Measurements from ENCODE around the gene APBB2. TPM values are rescaled to one million over a fixed set of nuclear protein-coding genes. Genes with fewer than 3 reads are reported as not detected.
A peak's percentile ranks its signal among the peaks of the same experiment; 100 is the strongest.

APBB2 gene
- total and polyA plus RNA-seq, 2 experiments from 2014 or later, result 35.8 to 74.8 TPM

- Histone ChIP-seq H4K20me1 (replicated peaks; ENCODE audit: insufficient read depth) (no peaks in the 10 kb centered on the region), H2AFZ (no peak overlapping the region), H3F3A (replicated peaks; ENCODE audit: low read depth) (no peaks in the 10 kb centered on the region), H3K27me3 (ENCODE audit: insufficient read depth) (no peaks in the 10 kb centered on the region), H3K79me2 (replicated peaks; ENCODE audit: insufficient read depth) (no peaks in the 10 kb centered on the region), H3K4me1 (ENCODE audit: insufficient read depth) (0 out of 2 replicates have a peak, but pooled peaks cover 3% of the 10 kb centered on the region), H3K4me2 (peak overlapping the region; percentile 11; the same call in 1 of the 2 replicates), H3K36me3 (ENCODE audit: insufficient read depth) (no peaks in the 10 kb centered on the region; the same call in 1 of the 2 replicates), H3K4me3 (no peak overlapping the region), H3K27ac (ENCODE audit: low read depth) (0 out of 2 replicates have a peak overlapping the region, but pooled peaks have one; percentile 3), H3K9me2 (ENCODE audit: insufficient read depth) (no peaks in the 10 kb centered on the region)
- Mint-ChIP-seq H3K9me3 (no peaks in the 10 kb centered on the region), H3K36me3 (ENCODE audit: low read depth) (no peaks in the 10 kb centered on the region), H3K4me1 (peaks cover 11% of the 10 kb centered on the region), H3K27ac (0 out of 2 replicates have a peak overlapping the region, but pooled peaks have one; percentile 53), H3K27me3 (ENCODE audit: insufficient read depth, low read depth, poor library complexity) (peaks cover 9% of the 10 kb centered on the region), H3K4me3 (no peak overlapping the region)
- TF ChIP-seq NANOG (IDR thresholded peaks at IDR 0.05; ENCODE audit: borderline replicate concordance), result no peak
- no peak for TF ChIP-seq EZH2 (IDR thresholded peaks at IDR 0.05; ENCODE audit: low read depth, unreplicated experiment)
- TF ChIP-seq, protein P1, sequence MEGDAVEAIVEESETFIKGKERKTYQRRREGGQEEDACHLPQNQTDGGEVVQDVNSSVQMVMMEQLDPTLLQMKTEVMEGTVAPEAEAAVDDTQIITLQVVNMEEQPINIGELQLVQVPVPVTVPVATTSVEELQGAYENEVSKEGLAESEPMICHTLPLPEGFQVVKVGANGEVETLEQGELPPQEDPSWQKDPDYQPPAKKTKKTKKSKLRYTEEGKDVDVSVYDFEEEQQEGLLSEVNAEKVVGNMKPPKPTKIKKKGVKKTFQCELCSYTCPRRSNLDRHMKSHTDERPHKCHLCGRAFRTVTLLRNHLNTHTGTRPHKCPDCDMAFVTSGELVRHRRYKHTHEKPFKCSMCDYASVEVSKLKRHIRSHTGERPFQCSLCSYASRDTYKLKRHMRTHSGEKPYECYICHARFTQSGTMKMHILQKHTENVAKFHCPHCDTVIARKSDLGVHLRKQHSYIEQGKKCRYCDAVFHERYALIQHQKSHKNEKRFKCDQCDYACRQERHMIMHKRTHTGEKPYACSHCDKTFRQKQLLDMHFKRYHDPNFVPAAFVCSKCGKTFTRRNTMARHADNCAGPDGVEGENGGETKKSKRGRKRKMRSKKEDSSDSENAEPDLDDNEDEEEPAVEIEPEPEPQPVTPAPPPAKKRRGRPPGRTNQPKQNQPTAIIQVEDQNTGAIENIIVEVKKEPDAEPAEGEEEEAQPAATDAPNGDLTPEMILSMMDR (conservative IDR thresholded peaks at IDR 0.05; ENCODE audit: low read depth in 2 of 2), result peak; percentile 95 to 99
- peak; percentile 95 for DNase-seq (ENCODE audit: low spot score)
- peak; percentile 97 for ATAC-seq
These were observed 305.5 kb downstream of the APBB2 start for GRCh38 chr4:40908702-40909362.

- H3K36me3 Mint-ChIP-seq (ENCODE audit: low read depth), result no peaks in the 10 kb centered on the region
- TF ChIP-seq, protein P2, sequence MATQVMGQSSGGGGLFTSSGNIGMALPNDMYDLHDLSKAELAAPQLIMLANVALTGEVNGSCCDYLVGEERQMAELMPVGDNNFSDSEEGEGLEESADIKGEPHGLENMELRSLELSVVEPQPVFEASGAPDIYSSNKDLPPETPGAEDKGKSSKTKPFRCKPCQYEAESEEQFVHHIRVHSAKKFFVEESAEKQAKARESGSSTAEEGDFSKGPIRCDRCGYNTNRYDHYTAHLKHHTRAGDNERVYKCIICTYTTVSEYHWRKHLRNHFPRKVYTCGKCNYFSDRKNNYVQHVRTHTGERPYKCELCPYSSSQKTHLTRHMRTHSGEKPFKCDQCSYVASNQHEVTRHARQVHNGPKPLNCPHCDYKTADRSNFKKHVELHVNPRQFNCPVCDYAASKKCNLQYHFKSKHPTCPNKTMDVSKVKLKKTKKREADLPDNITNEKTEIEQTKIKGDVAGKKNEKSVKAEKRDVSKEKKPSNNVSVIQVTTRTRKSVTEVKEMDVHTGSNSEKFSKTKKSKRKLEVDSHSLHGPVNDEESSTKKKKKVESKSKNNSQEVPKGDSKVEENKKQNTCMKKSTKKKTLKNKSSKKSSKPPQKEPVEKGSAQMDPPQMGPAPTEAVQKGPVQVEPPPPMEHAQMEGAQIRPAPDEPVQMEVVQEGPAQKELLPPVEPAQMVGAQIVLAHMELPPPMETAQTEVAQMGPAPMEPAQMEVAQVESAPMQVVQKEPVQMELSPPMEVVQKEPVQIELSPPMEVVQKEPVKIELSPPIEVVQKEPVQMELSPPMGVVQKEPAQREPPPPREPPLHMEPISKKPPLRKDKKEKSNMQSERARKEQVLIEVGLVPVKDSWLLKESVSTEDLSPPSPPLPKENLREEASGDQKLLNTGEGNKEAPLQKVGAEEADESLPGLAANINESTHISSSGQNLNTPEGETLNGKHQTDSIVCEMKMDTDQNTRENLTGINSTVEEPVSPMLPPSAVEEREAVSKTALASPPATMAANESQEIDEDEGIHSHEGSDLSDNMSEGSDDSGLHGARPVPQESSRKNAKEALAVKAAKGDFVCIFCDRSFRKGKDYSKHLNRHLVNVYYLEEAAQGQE (IDR thresholded peaks at IDR 0.05; ENCODE audit: unreplicated experiment), result no peak
- TF ChIP-seq POLR2AphosphoS5 (IDR thresholded peaks at IDR 0.05; ENCODE audit: low read depth) (no peak), ZNF462 (CRISPR knock-in tag; IDR thresholded peaks at IDR 0.05) (no peak), EZH2phosphoT487 (IDR thresholded peaks at IDR 0.05; ENCODE audit: unreplicated experiment) (no peak)
These were observed 306.0 kb downstream of the APBB2 start for GRCh38 chr4:40908297-40908696.

More at GRCh38 chr4:40908297-40908696, 306.0 kb downstream of the APBB2 start:
- 0 out of 2 replicates have a peak overlapping the region, but pooled peaks have one; percentile 52 for H3K27ac Mint-ChIP-seq
- peak; percentile 69 for ATAC-seq
- Histone ChIP-seq H3F3A (replicated peaks; ENCODE audit: low read depth) (no peaks in the 10 kb centered on the region), H3K4me1 (ENCODE audit: insufficient read depth) (0 out of 2 replicates have a peak, but pooled peaks cover 3% of the 10 kb centered on the region), H4K20me1 (replicated peaks; ENCODE audit: insufficient read depth) (no peaks in the 10 kb centered on the region), H3K4me3 (no peak overlapping the region; the same call in 1 of the 2 replicates), H3K9me2 (ENCODE audit: insufficient read depth) (no peaks in the 10 kb centered on the region), H3K4me2 (peak overlapping the region; percentile 11; the same call in 1 of the 2 replicates), H3K36me3 (ENCODE audit: insufficient read depth) (no peaks in the 10 kb centered on the region), H2AFZ (no peak overlapping the region), H3K79me2 (replicated peaks; ENCODE audit: insufficient read depth) (no peaks in the 10 kb centered on the region), H3K27me3 (ENCODE audit: insufficient read depth) (no peaks in the 10 kb centered on the region), H3K27ac (ENCODE audit: low read depth) (peak overlapping the region; percentile 3; the same call in 1 of the 2 replicates)
- H3K4me1 Mint-ChIP-seq, result peaks cover 11% of the 10 kb centered on the region
- H3K9me3 Mint-ChIP-seq, result no peaks in the 10 kb centered on the region
- H3K27me3 Mint-ChIP-seq (ENCODE audit: insufficient read depth, low read depth, poor library complexity), result peaks cover 9% of the 10 kb centered on the region
- H3K4me3 Mint-ChIP-seq, result no peak overlapping the region
- peak; percentile 65 for DNase-seq (ENCODE audit: low spot score)
